A673 (cell line): ENCODE results near the gene MYO7B.

Experiments used
- CTCF ChIP-seq: fragments of 300-800, 200-600 bp; sonication (generic); conservative IDR thresholded peaks from 2 replicates; pipeline ENCODE4 v1.5.1; 2017; ENCODE audit warnings: low read depth, mild to moderate bottlenecking, antibody characterized with exemption, low read length, moderate library complexity, mixed read lengths
- EZH2 ChIP-seq: fragments of 200-600 bp; sonication (generic); IDR thresholded peaks from 2 replicates; pipeline ENCODE4 v1.6.1; 2017; ENCODE audit warnings: borderline replicate concordance, low read depth, mild to moderate bottlenecking, mixed read lengths, antibody characterized with exemption, low read length; ENCODE audit not compliant: poor library complexity, severe bottlenecking

GRCh38 chr2:127625572-127625951 is 90.1 kb downstream of the MYO7B start:
- TF ChIP-seq CTCF: no peak
- TF ChIP-seq EZH2: no peak
